A549 (cell line): ENCODE data around the gene OR52N4. TPM values are rescaled to one million over a fixed set of nuclear protein-coding genes. Genes with fewer than 3 reads are reported as not detected.

Experiments
- ATAC-seq, 2 experiments: fragments of 200-7000 bp in 1 of 2; fragments of >200 bp in 1 of 2; cut with Nextera tagmentation in 1 of 2; cut with Tn5 transposase in 1 of 2; 3 replicates each; pipeline versions ENCODE4 v1.8.0 to v1.9.1; 2018 to 2020; ENCODE audit warnings: mild to moderate bottlenecking in 1 of 2, moderate library complexity in 1 of 2
- CTCF ChIA-PET: fragments of 300-600 bp; sonication (Branson Sonifier 250); formaldehyde crosslinking; extraction: SDS; loops from one replicate; lab custom pipeline; 2021; ENCODE audit warnings: antibody characterized with exemption, inconsistent platforms; lab: Yijun Ruan, JAX
- POLR2A ChIA-PET: fragments of 350-600 bp; formaldehyde crosslinking; extraction: SDS; loops from one replicate; lab custom pipeline; 2021; ENCODE audit warnings: antibody characterized with exemption, inconsistent platforms; lab: Yijun Ruan, JAX
- DNase-seq, 2 experiments: peaks; one replicate each; pipeline versions ENCODE4 v3.0.0 to v3.0.0-alpha.2; 2011 to 2016; ENCODE audit warnings: low read depth in 1 of 2, low spot score in 1 of 2
- FAIRE-seq: peaks from 2 replicates; lab custom pipeline; 2011; peaks lifted over from hg19 to GRCh38; lab: Jason Lieb, UNC
- H3K27ac ChIP-seq, 2 experiments: fragments of >200 bp; sonication (Bioruptor Twin); formaldehyde crosslinking; 3 replicates each; pipeline ENCODE4 v1.5.1; 2016 to 2017
- H3K4me1 ChIP-seq: fragments of >200 bp; sonication (Bioruptor Twin); formaldehyde crosslinking; 3 replicates; pipeline ENCODE4 v1.6.1; 2016
- H3K4me2 ChIP-seq: fragments of >200 bp; sonication (Bioruptor Twin); formaldehyde crosslinking; 3 replicates; pipeline ENCODE4 v1.6.1; 2016
- H3K4me3 ChIP-seq: fragments of >200 bp; sonication (Bioruptor Twin); formaldehyde crosslinking; 3 replicates; pipeline ENCODE4 v1.5.1; 2016
- H3K9me3 ChIP-seq: fragments of >200 bp; sonication (Bioruptor Twin); formaldehyde crosslinking; 3 replicates; pipeline ENCODE4 v1.6.1; 2016
- BCL3 ChIP-seq: fragments of >200 bp; sonication (Bioruptor Twin); formaldehyde crosslinking; IDR thresholded peaks from 3 replicates; pipeline ENCODE4 v1.6.1; 2016
- BHLHE40 ChIP-seq: IDR thresholded peaks from 2 replicates; pipeline ENCODE4 v1.6.1; 2012; ENCODE audit warnings: low read depth, low read length, inconsistent platforms
- CBX2 ChIP-seq: fragments of 200-600 bp; sonication (generic); IDR thresholded peaks from 2 replicates; pipeline ENCODE4 v1.6.1; 2016; ENCODE audit warnings: low read depth, mild to moderate bottlenecking, borderline replicate concordance
- CBX8 ChIP-seq: fragments of 200-600 bp; sonication (generic); IDR thresholded peaks from 2 replicates; pipeline ENCODE4 v1.6.1; 2016
- CHD2 ChIP-seq: fragments of 150-350 bp; IDR thresholded peaks from 2 replicates; pipeline ENCODE4 v1.6.1; 2014; ENCODE audit warnings: low read length; ENCODE audit not compliant: partially characterized antibody
- EHF ChIP-seq: fragments of 250-450 bp; sonication (Bioruptor Pico); IDR thresholded peaks from 2 replicates; pipeline ENCODE4 v1.5.0; 2020; ENCODE audit warnings: mild to moderate bottlenecking
- EHMT2 ChIP-seq: fragments of 200-600 bp; sonication (generic); IDR thresholded peaks from 2 replicates; pipeline ENCODE4 v1.6.1; 2016; ENCODE audit warnings: antibody characterized with exemption, low read depth, mild to moderate bottlenecking, moderate library complexity
- FOSB ChIP-seq: fragments of 250-450 bp; sonication (Bioruptor Pico); IDR thresholded peaks from 2 replicates; pipeline ENCODE4 v1.5.0; 2020; ENCODE audit warnings: mild to moderate bottlenecking, moderate library complexity
- FOSL2 ChIP-seq, 2 experiments: fragments of 450-650 bp in 1 of 2; fragments of >200 bp in 1 of 2; sonication (Bioruptor Twin) in 1 of 2; formaldehyde crosslinking; IDR thresholded peaks; 2 replicates each; pipeline versions ENCODE4 v1.5.0 to v1.6.1; 2016 to 2020; ENCODE audit warnings: mild to moderate bottlenecking in 1 of 2, moderate library complexity in 1 of 2
- FOXS1 ChIP-seq: fragments of 250-450 bp; sonication (Bioruptor Pico); IDR thresholded peaks from 2 replicates; pipeline ENCODE4 v1.5.0; 2020; ENCODE audit warnings: mild to moderate bottlenecking, moderate library complexity
- KDM1A ChIP-seq: fragments of 200-600 bp; sonication (generic); IDR thresholded peaks from 2 replicates; pipeline ENCODE4 v1.6.1; 2016; ENCODE audit warnings: low read depth, mild to moderate bottlenecking
- KDM5A ChIP-seq: fragments of 200-600 bp; sonication (generic); IDR thresholded peaks from 2 replicates; pipeline ENCODE4 v1.6.1; 2016; ENCODE audit warnings: antibody characterized with exemption, mild to moderate bottlenecking
- MAFK ChIP-seq: fragments of 450-650 bp; IDR thresholded peaks from 2 replicates; pipeline ENCODE4 v1.6.1; 2014; ENCODE audit not compliant: partially characterized antibody
- MYC ChIP-seq: IDR thresholded peaks from 2 replicates; pipeline ENCODE4 v1.6.1; 2012; ENCODE audit warnings: mild to moderate bottlenecking, inconsistent platforms, low read length, improper control_type of control experiment, borderline replicate concordance
- NFE2L2 ChIP-seq: fragments of 150-350 bp; conservative IDR thresholded peaks from 2 replicates; pipeline ENCODE4 v1.6.1; 2014; ENCODE audit warnings: low read length
- RCOR1 ChIP-seq: fragments of 150-350 bp; IDR thresholded peaks from 2 replicates; pipeline ENCODE4 v1.6.1; 2014; ENCODE audit warnings: antibody characterized with exemption, low read length, low read depth
- TP53 ChIP-seq: fragments of 250-450 bp; sonication (Bioruptor Pico); IDR thresholded peaks from 2 replicates; pipeline ENCODE4 v1.5.0; 2021; ENCODE audit warnings: mild to moderate bottlenecking, moderate library complexity
- USF2 ChIP-seq: fragments of 450-650 bp; IDR thresholded peaks from 2 replicates; pipeline ENCODE4 v1.6.1; 2014; ENCODE audit warnings: antibody characterized with exemption
- ZC3H11A ChIP-seq: fragments of 450-650 bp; IDR thresholded peaks from 2 replicates; pipeline ENCODE4 v1.6.1; 2014; ENCODE audit warnings: antibody characterized with exemption, mild to moderate bottlenecking
- WGBS: methylation state at CpG from one replicate; pipeline ENCODE4 v1.1.6; 2017; ENCODE audit errors: missing lambda C conversion rate; 5-methylcytosine and 5-hydroxymethylcytosine counted together
- polyA plus RNA-seq, 4 experiments: library from polyadenylated mRNA; depleted of rRNA in 3 of 4; stranded (reverse); fragments of >200 nt; fragmentation: RNase III in 1 of 4; extraction: RNeasy Plus Mini Kit Qiagen cat#74134 plus additional on column Dnase treatment in 1 of 4; gene quantifications; 2 replicates in 3 of 4; 3 replicates in 1 of 4; pipeline ENCODE4 v1.2.3, GENCODE V29; 2011 to 2017

OR52N4 gene
- polyA plus RNA-seq, 2 of the 4 experiments (the other 2 are of a cell fraction) = not detected

- FAIRE-seq = no peak
- DNase-seq = no peak
- 14% methylated on average over 3 of the region's 3 CpGs for WGBS
- ChIA-PET POLR2A (no interaction called here), CTCF (no interaction called here)
- TF ChIP-seq MAFK = peak; percentile 38
- no peak for TF ChIP-seq CBX2
- Histone ChIP-seq H3K4me2 (no peak overlapping the region), H3K4me1 (no peaks in the 10 kb centered on the region), H3K4me3 (no peak overlapping the region), H3K9me3 (no peaks in the 10 kb centered on the region), H3K27ac (no peak overlapping the region)
- no peak for ATAC-seq
Measured at GRCh38 chr11:5749836-5750235, 4.2 kb upstream of the OR52N4 start.

GRCh38 chr11:5767056-5767455, 13.0 kb downstream of the OR52N4 start:
- TF ChIP-seq NFE2L2 (no peak), FOXS1 (CRISPR knock-in tag) (no peak), USF2 (no peak), FOSB (CRISPR knock-in tag) (no peak), EHMT2 (no peak)
- H3K4me3 ChIP-seq = no peak overlapping the region
- H3K4me1 ChIP-seq = no peaks in the 10 kb centered on the region
- ChIA-PET POLR2A (no interaction called here), CTCF (interaction anchor here (0.6 kb wide), 1 partner anchor 25 kb away, joined by 3 read pairs; no protein-coding TSS in a partner anchor)
- no peak for FAIRE-seq
- no peak overlapping the region for H3K27ac ChIP-seq
- DNase-seq = no peak
- 0% methylated on average over 1 of the region's 1 CpG for WGBS
- no peaks in the 10 kb centered on the region for H3K9me3 ChIP-seq
- no peak for ATAC-seq
- H3K4me2 ChIP-seq = no peak overlapping the region

GRCh38 chr11:5783255-5783654, 29.2 kb downstream of the OR52N4 start, which contains the start of gene OR52N5:
Gene OR52N5, minus strand, starts transcription at chr11:5783355. Its CDS starts 4,721 bp downstream, at chr11:5778634.
- Histone ChIP-seq H3K4me3 (no peak within 1 kb of the TSS), H3K4me1 (no peaks in the 10 kb centered on the region), H3K9me3 (no peaks in the 10 kb centered on the region), H3K27ac (no peak within 1 kb of the TSS), H3K4me2 (no peak within 1 kb of the TSS)
- TF ChIP-seq EHF (CRISPR knock-in tag) (no peak), TP53 (CRISPR knock-in tag) (no peak), CBX8 (no peak), RCOR1 (no peak)
- CTCF ChIA-PET = interaction anchor here (1.8 kb wide), 1 partner anchor 26 kb away, joined by 4 read pairs; no protein-coding TSS in a partner anchor
- DNase-seq = no peak
- ATAC-seq = no peak
- 8% methylated on average over 4 of the region's 4 CpGs for WGBS
- no peak for FAIRE-seq
- POLR2A ChIA-PET = no interaction called here

GRCh38 chr11:5791165-5791564, 37.1 kb downstream of the OR52N4 start, which contains the start of gene OR52N1:
Gene OR52N1, minus strand, starts transcription at chr11:5791265. Its CDS starts 2,449 bp downstream, at chr11:5788816.
- no peak for FAIRE-seq
- no peak for ATAC-seq
- H3K9me3 ChIP-seq = no peaks in the 10 kb centered on the region
- no peak within 1 kb of the TSS for H3K27ac ChIP-seq
- ChIA-PET CTCF (no interaction called here), POLR2A (no interaction called here)
- TF ChIP-seq BCL3 (no peak), KDM5A (no peak), RCOR1 (no peak), FOSL2 (IDR thresholded peaks at IDR 0.05) (no peak), FOSL2 (CRISPR knock-in tag; IDR thresholded peaks at IDR 0.05) (no peak), ZC3H11A (no peak), CHD2 (no peak), KDM1A (no peak), BHLHE40 (no peak), MYC (no peak)
- WGBS = 28% methylated on average over 3 of the region's 3 CpGs
- no peak for DNase-seq
- H3K4me1 ChIP-seq = no peaks in the 10 kb centered on the region
- H3K4me3 ChIP-seq = no peak within 1 kb of the TSS
- no peak within 1 kb of the TSS for H3K4me2 ChIP-seq
